Stomach smooth muscle (tissue), 2 donors: ENCODE results near the gene AGAP1.

Experiments used
- H3K27ac ChIP-seq: one replicate; pipeline ENCODE4 v1.7.0; 2013; ENCODE audit warnings: mild to moderate bottlenecking, low read length, inconsistent platforms
- H3K27me3 ChIP-seq, 2 donors: one replicate each; pipeline ENCODE4 v1.7.0; 2013; ENCODE audit warnings: low read length in 2 of 2; ENCODE audit not compliant: insufficient read depth in 2 of 2, control insufficient read depth in 1 of 2
- H3K36me3 ChIP-seq, 2 donors: one replicate each; pipeline ENCODE4 v1.7.0; 2013; ENCODE audit warnings: low read length in 2 of 2; ENCODE audit not compliant: control insufficient read depth in 2 of 2, insufficient read depth in 2 of 2
- H3K4me1 ChIP-seq: one replicate; pipeline ENCODE4 v1.7.0; 2013; ENCODE audit warnings: low read length; ENCODE audit not compliant: control insufficient read depth, insufficient read depth
- H3K4me3 ChIP-seq, 2 donors: one replicate each; pipeline ENCODE4 v1.7.0; 2013; ENCODE audit warnings: low read length in 2 of 2
- H3K9ac ChIP-seq, 2 donors: one replicate each; pipeline ENCODE4 v1.7.0; 2013; ENCODE audit warnings: low read length in 2 of 2, mild to moderate bottlenecking in 1 of 2
- H3K9me3 ChIP-seq, 2 donors: one replicate each; pipeline ENCODE4 v1.7.0; 2013; ENCODE audit warnings: low read length in 2 of 2; ENCODE audit not compliant: control insufficient read depth in 2 of 2
- donor health status: healthy.
- donor health status: Pancreatic carcinoma.

The AGAP1 gene

GRCh38 chr2:235868645-235869044, 374.8 kb downstream of the AGAP1 start:
- H3K4me3 ChIP-seq = no peak overlapping the region
- H3K36me3 ChIP-seq = no peaks in the 10 kb centered on the region
- peaks cover 3% of the 10 kb centered on the region for H3K4me1 ChIP-seq
- no peak overlapping the region for H3K9ac ChIP-seq
- no peak overlapping the region for H3K27ac ChIP-seq
- H3K27me3 ChIP-seq = no peaks in the 10 kb centered on the region
- H3K9me3 ChIP-seq = peaks cover 0 to 3% of the 10 kb centered on the region in 2 donors

DNA sequence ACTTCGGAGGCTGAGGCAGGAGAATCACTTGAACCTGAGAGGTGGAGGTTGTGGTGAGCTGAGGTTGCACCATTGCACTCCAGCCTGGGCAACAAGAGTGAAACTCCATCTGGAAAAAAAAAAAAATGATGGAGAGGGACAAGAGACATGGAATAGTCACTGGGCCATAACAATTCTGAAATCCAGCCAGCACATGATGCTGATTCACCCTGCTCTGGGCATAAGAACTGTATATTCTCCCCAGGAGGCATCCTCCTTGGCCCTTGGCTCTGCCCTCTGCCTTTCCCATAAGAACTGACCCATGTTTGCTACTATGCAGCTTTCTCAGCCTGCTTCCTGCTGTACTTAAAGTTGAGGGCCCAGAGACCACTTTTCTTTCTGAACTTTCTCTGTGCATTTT, 376.7 kb downstream of the AGAP1 start:
- Histone ChIP-seq H3K27ac (no peak overlapping the region), H3K9me3 (peaks cover 0 to 3% of the 10 kb centered on the region in 2 donors), H3K36me3 (no peaks in the 10 kb centered on the region), H3K4me1 (peaks cover 3% of the 10 kb centered on the region), H3K9ac (no peak overlapping the region), H3K27me3 (no peaks in the 10 kb centered on the region), H3K4me3 (no peak overlapping the region)

DNA sequence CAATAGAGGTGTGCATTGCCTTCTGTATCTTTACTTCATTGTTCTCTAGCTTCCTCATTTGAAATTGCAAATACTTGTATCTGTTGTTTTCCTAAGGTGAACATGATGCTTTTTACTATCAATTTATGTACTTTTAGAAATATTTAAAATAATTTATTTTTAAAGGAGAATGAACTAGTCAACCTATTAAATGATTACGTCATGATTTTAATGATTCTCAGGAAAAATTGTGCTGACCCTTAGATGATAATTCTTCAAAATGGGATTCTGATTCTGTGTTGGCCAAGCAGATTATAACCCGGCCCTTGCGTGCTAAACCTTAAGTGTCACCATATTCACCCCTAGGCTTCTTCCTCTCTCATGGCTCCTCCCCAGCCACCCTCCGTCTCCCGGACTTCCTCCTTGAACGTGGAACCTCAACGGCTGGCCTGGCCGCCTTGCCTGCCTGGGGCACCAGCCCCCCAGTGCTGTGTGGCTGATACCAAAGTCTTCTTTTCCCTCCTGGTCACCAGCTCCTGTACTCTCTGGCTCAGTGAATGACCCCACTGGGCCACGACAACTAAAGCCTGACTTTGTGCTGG, 382.3 kb downstream of the AGAP1 start:
- no peaks in the 10 kb centered on the region for H3K27me3 ChIP-seq
- H3K4me1 ChIP-seq = no peaks in the 10 kb centered on the region
- H3K27ac ChIP-seq = no peak overlapping the region
- no peak overlapping the region for H3K4me3 ChIP-seq
- H3K9me3 ChIP-seq = no peaks in the 10 kb centered on the region
- H3K36me3 ChIP-seq = no peaks in the 10 kb centered on the region
- H3K9ac ChIP-seq = no peak overlapping the region

GRCh38 chr2:235877275-235877802, 383.5 kb downstream of the AGAP1 start:
- Histone ChIP-seq H3K4me1 (no peaks in the 10 kb centered on the region), H3K27ac (no peak overlapping the region), H3K9me3 (no peaks in the 10 kb centered on the region), H3K36me3 (no peaks in the 10 kb centered on the region), H3K27me3 (no peaks in the 10 kb centered on the region), H3K4me3 (no peak overlapping the region), H3K9ac (no peak overlapping the region)

DNA sequence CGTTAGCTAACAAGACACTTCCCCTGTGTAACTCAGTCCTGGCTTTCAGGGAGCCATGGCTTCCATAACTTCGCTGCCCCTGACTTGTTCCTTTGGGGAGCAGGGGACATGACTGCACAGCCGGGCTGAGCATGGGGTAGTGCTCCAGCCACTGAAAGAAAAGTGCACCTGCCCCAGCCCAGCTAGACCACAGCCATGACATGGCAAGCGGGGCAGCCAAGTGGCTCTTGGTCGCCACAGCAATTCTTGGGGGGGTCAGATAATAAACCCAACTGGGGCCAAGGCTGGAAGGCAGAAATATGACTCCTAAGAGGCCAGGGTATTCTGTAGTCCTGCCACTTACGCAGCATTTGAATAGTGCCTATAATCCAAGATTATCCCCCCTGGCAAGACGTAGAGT, 385.3 kb downstream of the AGAP1 start:
- Histone ChIP-seq H3K4me1 (no peaks in the 10 kb centered on the region), H3K36me3 (peaks cover 3% of the 10 kb centered on the region in 2 donors), H3K9me3 (no peaks in the 10 kb centered on the region), H3K4me3 (no peak overlapping the region), H3K9ac (no peak overlapping the region), H3K27me3 (no peaks in the 10 kb centered on the region), H3K27ac (no peak overlapping the region)

DNA sequence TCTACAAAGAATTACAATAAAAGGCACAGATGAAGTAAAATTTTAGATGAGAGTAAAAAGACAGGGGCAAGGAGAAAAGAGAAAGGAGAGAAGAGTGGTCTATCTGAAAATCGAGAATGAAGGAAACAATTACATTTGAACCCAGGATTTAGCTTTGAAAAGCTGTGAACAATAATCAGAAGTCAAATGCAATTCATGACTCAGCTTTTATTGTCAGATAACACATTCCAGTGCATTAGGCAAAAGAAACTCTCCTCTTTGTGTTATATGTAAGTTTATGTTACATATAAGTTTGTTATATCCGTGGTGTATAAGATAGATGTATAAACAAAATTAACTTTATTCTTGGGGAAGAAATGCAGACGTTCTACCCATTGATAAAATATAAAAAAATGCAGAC, 389.8 kb downstream of the AGAP1 start:
- no peak overlapping the region for H3K27ac ChIP-seq
- no peaks in the 10 kb centered on the region for H3K27me3 ChIP-seq
- H3K36me3 ChIP-seq = peaks cover 10 to 16% of the 10 kb centered on the region in 2 donors
- no peak overlapping the region for H3K9ac ChIP-seq
- no peaks in the 10 kb centered on the region for H3K4me1 ChIP-seq
- no peaks in the 10 kb centered on the region for H3K9me3 ChIP-seq
- H3K4me3 ChIP-seq = no peak overlapping the region

GRCh38 chr2:235889302-235889630, 395.4 kb downstream of the AGAP1 start:
- Histone ChIP-seq H3K4me3 (no peak overlapping the region), H3K9me3 (no peaks in the 10 kb centered on the region), H3K27ac (no peak overlapping the region), H3K9ac (no peak overlapping the region), H3K27me3 (no peaks in the 10 kb centered on the region), H3K4me1 (no peaks in the 10 kb centered on the region), H3K36me3 (peaks cover 11 to 20% of the 10 kb centered on the region in 2 donors)

- Histone ChIP-seq H3K27ac (no peak overlapping the region), H3K4me1 (no peaks in the 10 kb centered on the region), H3K4me3 (no peak overlapping the region), H3K36me3 (peaks cover 8 to 21% of the 10 kb centered on the region in 2 donors), H3K9me3 (no peaks in the 10 kb centered on the region), H3K27me3 (no peaks in the 10 kb centered on the region), H3K9ac (no peak overlapping the region)
Observed at GRCh38 chr2:235893129-235893698, 399.4 kb downstream of the AGAP1 start.

DNA sequence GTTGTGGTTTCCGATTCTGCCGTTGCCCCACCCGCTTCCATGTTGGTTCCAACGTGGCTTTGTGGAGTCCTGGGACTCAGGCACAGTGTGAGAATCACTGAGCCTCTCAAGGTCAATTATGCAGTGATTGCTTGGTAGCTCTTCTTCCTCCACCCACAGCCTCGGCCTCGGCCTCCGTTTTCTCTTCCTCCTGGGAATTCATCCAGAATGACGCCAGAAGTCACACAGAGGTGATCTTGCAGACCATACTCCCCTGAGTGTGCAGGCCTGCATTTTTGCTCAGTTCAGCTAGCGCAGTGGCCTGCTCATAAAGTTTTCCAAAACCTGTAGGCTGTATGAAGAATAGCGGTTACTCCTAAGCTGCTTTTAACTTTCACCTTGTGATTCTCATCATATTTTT, 401.0 kb downstream of the AGAP1 start:
- no peak overlapping the region for H3K9ac ChIP-seq
- peaks cover 10 to 20% of the 10 kb centered on the region in 2 donors for H3K36me3 ChIP-seq
- H3K27ac ChIP-seq = no peak overlapping the region
- H3K4me3 ChIP-seq = no peak overlapping the region
- H3K27me3 ChIP-seq = no peaks in the 10 kb centered on the region
- H3K9me3 ChIP-seq = no peaks in the 10 kb centered on the region
- no peaks in the 10 kb centered on the region for H3K4me1 ChIP-seq

DNA sequence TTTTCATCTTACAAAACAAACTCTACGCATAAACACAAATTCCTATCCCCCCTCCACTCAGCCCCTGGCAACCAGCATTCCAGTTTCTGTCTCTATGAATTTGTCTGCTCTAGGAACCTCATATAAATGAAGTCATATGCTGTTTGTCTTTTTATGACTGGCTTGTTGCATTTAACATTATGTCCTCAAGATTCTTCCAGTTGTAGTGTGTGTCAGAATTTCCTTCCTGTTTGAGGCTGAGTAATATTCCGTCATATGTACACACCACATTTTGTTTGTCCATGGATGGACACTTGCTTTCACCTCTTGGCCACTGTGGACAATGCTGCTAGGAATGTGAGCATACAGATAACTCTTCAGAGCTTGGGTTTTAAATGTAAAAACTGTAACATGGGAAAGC, 402.2 kb downstream of the AGAP1 start:
- H3K36me3 ChIP-seq = peaks cover 13 to 22% of the 10 kb centered on the region in 2 donors
- no peaks in the 10 kb centered on the region for H3K27me3 ChIP-seq
- H3K9ac ChIP-seq = no peak overlapping the region
- H3K9me3 ChIP-seq = no peaks in the 10 kb centered on the region
- no peak overlapping the region for H3K4me3 ChIP-seq
- no peak overlapping the region for H3K27ac ChIP-seq
- no peaks in the 10 kb centered on the region for H3K4me1 ChIP-seq

- no peak overlapping the region for H3K27ac ChIP-seq
- H3K36me3 ChIP-seq = peaks cover 13 to 20% of the 10 kb centered on the region in 2 donors
- H3K9ac ChIP-seq = no peak overlapping the region
- H3K4me1 ChIP-seq = no peaks in the 10 kb centered on the region
- H3K27me3 ChIP-seq = no peaks in the 10 kb centered on the region
- H3K9me3 ChIP-seq = no peaks in the 10 kb centered on the region
- no peak overlapping the region for H3K4me3 ChIP-seq
Observed at GRCh38 chr2:235897992-235898391, 404.1 kb downstream of the AGAP1 start.
